ENCODE data around the gene ARHGAP15.
"Not testable (repeated sequence)": the region's sequence is repeated elsewhere in the genome, so short reads cannot be mapped to it uniquely, and the experiment has no call there.

The ARHGAP15 gene

DNA sequence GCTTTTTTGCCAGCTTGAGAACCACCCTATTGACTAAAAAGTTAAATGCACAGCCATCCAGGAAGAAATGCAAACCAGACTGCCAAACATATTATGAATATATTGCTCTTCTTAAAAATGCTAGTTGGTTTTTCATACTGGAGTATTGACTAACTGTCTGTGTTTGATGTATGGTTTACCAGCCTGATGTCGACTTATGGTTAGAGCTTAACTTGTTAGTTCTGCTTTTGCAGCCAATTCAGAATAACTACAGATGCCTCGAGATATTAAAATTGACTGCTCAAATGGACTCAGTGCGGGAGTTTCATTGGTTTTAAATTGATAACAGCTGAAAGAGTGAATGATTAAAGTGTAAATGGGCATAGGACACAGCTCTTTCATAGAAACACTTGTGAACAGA is 369.8 kb downstream of the ARHGAP15 start:
- DNase-seq = no peak

DNA sequence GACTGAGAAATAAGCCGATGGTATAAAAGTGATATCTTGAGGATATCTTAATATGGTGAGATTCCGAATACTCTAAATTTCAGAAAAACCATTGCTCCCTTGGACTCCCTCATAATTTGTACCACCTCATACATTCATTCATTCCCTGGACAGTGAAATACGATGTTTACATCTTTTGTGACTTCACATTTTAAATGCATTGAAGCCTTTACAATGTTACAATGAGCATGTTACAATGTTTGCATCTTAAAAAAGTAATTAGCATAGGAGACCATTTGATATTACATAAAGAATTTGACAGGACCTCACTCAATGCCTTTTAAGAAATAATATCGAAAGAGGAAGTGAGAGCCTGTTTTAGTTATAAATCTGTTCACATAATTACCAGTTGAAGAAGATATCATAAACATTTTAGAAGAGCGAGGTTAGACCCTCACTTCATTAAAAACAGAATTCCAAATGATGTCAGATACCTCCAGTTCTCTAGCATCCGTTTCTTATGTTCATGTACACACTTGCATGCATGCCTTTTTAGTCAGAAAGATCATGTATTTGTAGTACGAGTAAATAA is 372.0 kb downstream of the ARHGAP15 start:
- no peak for DNase-seq

DNA sequence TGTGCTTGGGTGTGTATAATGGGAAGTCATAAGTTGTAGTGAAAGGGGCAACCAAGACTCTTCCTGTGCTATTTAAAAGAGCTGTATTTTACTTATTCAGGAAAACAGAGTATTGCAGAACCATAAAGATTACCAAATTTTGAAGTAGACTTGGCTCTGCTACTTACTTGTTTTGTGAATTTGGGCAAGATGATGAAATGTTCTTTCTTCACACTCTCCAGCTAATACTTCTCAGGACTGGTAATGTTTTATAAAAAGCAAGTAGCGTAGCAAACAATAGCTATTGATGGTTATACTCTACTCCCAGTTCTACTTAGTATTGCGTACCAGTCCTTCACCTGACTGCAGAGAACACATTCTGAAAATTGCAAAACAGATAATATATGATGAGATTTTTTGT is 374.1 kb downstream of the ARHGAP15 start:
- no peak for DNase-seq

DNA sequence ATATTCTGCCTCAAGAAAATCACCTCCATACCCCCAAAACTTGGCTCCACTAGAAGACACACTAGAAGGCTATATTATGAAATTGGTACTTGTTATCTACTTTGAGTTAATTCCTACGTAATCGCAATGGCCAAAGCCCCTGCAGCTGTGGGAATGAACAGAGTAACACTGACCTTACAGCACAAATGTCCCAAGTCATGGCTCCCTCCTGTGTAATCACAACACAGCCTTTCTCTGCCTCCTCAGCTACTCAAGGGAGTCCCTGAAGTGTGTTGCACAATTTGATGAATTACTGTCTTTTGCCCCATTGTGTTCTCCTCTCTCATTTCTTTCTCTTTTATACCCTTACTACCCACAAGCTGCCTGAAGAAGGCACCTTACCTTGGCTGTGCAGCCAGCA is 375.2 kb downstream of the ARHGAP15 start:
- DNase-seq = no peak

DNA sequence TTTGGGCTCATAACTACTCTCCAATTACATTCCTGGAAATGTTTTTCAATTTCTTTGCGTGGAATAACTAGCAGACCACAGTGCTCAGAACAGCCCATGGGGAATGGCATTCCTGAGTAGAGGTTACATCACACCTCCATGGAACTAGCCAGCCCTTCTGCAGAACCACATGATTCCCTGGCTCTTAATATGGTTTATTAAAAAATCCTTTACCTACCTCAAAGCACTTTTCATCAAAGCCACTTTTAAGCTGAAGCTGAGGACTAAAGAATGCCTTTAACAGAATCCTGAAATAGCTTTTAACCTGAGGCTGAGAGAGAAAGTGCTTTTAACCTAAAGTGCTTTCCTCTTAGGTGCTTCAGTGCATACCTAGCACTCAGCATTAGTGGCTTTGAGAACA is 376.3 kb downstream of the ARHGAP15 start:
- DNase-seq = no peak

DNA sequence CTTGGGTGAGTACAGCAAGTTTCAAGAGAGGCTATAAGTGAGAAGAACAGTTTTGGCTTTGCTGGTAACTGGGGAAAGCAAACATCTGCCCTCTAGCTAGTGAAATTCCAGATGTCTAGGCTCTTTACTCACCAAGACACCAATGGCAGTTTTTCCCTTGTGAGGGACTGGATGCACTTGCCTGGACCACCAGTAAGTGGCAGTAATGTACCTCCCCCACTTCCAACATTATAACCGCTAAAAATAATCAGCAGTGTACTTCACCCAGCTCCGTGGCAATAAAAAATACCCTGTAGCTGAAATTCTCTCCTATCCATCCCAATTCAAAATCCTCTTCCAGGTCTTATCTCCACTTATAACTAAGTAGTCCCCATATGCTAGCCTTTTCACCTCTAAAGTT is 383.9 kb downstream of the ARHGAP15 start:
- DNase-seq = no peak

DNA sequence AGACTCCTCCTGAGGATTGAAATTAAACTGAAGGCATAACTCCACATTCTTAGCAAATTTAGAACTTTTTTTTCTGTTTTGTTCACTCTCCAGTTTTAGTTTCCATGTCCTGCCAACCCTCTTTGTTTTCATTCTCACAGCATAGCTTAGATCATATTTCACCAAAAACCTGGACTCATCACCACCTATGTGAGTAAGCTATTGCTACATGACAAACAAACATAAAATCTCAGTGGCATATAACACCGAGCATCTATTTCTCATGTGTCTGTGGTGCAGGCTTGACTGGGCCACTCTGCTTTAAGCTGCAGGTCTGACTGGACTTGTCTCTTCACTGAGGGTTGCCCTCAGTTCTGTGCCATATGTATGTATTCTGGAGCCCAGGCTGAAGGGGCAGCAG is 385.2 kb downstream of the ARHGAP15 start:
- no peak for DNase-seq

DNA sequence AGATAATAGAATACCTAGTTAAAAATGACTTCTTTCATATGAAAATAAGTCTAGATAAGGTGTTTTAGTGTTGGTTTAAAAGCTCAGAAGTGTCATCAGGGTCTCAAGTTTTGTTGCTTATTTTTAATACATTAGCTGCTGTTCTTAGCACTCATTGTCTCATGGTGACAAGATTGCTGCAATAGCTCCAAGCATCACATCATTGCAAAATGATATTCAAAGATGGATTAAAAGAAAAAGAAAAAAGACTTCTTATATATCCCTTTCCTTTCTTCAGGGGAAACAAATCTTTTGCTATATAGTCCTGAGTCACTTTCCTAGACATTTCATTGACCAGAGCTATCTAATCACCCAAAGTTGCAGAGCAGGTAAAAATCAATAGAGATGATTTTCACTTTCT is 386.1 kb downstream of the ARHGAP15 start:
- no peak for DNase-seq

DNA sequence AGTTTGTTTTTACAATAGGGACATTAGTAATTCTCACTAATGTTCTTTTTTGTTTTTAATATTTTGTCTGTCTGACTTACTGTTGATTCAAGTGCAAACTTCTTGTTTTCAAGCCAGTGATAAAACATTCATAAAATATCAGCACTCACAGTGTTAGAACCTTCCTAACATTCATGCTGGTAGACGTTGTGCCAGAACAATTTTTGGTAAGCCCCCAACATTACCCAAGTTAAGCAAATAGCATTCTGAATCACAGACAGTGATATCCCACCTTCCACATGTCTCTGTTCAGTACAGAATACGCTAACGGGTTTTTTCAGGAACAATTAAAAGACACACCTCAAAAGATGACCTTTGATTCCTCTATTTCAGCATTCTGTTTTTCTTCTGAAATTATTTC is 390.3 kb downstream of the ARHGAP15 start:
- DNase-seq = no peak

DNA sequence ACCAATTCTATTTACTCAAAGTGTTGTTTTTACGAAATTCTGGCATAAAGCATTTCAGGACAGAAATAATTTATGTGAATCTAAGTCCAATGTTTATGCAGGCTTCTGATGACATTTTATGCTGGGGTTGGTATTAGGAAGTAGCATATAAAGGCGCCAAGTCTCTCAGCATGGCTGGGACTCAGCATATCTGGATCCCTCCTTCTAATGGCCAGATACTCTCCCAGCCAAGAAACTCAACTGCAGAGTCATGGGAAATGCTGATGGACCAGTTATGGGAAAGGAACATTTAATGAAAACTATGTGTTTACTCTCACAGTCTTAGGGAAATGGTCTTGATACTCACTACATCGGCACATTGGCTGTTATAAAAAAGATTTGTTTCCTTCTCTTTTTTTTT is 392.2 kb downstream of the ARHGAP15 start:
- no peak for DNase-seq

DNA sequence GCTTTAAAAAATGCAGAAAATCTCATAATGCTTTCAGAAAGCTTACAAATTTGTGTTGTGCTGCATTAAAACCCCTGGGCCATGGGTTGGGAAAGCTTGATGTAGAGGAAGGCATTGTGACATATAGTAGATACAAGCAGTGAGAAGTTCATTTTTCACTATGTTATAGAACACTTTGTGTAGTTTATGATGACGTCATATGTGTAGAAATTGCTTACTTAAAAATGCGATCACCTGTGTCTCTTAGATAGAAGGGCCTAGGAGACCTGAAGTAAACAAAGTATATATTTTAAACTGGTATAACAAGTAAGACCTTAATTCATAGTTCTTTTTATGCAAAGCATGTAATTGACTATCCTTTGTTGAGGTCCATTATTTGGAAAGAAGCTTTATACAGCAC is 393.5 kb downstream of the ARHGAP15 start:
- DNase-seq = no peak

DNA sequence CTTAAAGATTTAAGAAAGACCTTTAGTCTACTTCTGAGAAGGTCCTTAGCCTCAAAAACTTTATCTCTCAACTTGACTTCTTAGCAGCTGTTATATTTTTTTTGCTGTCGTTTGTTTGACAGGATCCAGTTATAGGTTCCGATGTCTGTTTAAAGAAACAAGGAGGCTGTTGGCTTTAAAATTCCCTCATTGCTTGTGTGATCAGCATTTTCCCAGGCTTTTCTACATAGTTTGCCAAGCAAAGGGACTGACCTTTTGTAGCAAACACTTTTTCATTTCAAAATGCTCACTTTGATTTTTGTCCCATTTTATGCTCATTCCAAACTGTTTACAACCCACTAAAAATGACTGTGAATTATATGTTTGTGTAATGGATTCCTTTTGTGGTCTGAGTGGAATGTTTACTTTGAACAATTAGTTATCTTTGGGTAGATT is 394.9 kb downstream of the ARHGAP15 start:
- DNase-seq = no peak

DNA sequence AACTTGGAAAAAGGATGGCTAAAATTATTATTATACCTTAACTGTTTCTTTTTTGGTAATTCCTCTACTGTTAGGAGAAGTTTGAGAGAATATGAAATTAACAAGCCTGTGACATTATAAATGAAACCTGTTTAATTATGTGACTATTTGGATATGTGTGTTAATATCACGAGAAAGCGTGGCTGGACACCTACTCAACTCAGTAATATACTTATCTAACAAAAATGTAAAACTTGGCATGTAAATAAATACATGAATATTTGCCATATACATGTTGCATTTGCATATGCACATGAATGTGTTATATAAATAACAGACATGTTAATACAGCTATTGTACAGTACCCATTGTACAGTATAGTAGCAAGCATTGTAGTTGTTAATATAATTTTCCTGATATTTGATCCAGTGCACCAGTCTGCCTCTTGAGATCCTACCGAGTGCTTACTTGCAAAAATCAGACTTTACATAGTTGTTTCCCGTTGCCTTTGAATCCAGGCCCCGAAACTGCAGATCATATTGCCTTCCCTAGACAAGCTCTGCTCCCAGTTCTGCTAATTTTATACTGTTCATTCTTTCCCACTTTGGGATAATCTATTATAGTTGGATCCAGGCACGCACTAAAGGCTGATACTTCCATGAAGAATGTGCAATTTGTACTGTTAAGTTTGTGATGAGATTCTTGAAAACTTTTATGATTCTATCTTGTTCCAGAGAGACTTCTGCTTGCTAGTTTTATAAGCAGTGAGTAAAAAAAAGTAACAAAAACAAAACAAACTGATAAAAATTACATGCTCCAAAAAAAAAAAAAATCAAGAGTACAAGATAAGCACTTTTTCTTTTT is 395.6 kb downstream of the ARHGAP15 start:
- DNase-seq = no peak

DNA sequence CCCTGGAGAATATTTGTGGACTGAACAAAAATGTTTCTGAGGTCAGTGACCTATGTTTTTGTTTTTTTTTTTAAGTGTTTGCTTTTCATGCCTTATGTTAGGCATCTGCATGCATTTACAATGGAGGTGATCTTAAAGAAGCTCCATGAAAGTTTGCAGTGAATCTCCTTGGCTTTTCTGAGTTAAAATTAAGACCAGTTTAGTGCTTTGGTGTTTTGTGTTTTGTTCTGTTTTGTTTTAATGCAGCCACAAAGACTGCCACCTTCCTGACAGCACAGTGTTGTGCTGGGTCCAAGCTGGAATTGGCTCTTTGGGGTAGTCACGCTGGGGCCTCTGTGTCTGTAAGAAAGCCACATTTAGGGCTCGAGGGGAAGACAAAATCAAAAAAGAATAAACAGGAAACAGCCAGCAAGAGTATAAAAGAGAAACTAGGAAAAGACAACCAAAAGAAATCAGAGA is 396.2 kb downstream of the ARHGAP15 start:
- DNase-seq = no peak

DNA sequence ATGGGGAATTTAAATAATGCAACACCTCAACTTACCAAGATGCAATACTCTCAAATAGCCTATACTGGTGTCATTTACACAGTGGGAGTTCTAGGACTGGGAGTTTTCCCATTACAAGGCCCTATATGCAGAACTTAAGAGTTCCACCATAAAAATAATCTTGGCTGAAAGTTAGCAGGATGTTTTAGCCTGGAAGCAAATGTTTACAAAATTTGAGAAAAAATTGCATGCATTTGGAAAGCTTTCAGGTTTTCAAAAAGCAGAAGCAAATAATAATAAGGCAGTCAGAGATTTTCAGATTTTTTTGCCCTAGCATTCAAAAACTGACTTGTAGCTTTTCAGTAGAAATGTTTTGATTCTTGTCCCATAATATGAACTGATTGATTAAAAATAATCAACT is 397.3 kb downstream of the ARHGAP15 start:
- DNase-seq = no peak

DNA sequence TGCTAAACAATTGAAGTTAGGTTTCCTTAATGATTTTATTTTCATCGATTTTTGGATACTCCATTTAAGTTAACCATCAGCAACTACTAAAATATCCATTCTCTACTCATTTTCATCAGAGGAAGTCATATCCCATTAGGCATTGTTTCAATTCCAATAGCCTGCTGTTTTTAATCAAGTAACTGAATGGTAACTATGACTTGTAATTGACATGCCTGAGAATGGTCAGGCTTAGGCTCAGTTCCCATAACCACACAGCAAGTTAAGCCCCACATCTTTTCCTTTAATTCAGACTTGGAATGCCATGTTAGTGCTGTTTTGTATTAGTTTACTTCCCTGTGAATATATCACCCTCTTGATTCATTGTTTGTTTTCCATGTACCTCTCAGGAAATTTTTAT is 398.8 kb downstream of the ARHGAP15 start:
- DNase-seq = no peak

DNA sequence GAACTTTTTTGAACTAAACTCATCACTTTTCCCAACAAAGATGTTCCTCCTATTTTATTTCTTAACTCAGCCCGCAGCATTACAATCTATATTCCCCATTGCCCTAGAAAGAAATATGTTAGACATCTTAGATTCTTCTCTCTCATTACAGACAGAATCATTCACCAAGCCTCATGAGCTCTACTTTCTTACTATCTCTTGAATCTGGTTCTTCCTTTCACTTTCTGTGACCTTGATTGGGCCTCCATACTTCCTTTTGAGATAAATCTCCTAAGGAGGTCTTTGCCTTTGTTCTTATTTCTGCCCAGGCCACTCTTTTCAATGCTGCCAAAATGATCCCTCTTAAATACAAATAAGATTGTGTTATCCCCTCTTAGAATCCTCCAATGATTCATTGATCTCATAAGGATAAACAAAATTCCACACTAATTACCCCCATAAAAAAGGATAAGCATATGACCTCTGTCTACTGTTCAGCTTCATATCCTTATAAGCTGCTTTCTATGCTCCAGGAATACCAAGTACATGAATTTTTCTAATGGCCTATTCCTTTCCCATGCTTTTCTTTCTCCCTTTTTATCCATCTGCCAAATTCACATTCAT is 400.0 kb downstream of the ARHGAP15 start:
- DNase-seq = no peak

DNA sequence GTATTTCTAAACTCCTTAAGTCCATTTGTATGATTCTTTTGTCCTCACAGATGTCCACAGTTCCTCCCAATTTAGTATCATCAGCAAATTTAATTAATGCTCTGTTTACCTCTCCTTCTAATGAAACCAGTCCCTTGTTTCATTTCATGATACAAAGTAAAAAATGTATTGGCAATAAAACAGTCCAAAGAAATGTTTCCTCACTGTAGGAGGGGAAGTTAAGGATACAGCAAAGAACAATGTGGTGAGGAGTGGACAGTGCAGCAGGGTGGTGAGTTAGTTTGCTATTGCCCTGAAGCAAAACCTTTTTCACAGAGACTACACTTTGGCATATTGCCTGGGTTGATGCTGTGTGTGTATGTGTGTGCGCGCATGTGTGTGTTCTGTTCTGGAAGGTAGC is 401.5 kb downstream of the ARHGAP15 start:
- no peak for DNase-seq

DNA sequence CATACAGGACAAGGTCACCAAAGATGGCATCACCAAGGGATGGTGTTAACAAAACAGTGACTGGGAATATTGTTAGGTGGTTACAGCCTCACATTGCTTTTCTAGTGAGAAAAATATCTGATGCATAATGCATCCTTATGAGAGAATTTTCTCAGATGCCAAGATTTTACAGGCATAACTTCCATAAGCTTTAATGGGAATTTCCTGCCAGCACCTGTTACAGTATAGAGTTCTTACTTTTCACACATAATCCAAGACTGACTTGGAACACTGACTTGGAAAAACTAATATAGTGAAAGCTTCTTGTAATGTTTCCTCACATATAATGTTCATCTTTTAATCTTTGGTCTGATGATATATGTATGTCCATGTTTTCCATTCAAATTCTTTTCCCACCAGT is 402.8 kb downstream of the ARHGAP15 start:
- DNase-seq = no peak

DNA sequence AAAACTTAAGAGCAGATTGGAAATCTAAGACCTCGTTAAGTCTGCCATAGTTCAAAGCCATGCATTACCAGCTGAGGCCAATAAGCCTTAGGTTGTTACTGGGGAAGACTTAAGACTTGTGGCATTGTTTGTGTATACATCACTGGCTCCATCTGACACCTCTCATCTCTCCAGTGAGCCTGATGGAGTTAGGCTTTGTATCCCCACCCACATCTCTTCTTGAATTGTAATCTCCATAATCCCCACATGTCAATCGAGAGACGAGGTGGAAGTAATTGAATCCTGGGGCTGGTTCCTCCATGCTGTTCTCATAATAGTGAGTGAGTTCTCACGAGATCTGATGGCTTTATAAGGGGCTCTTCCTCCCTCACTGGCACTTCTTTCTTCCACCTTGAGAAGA is 404.6 kb downstream of the ARHGAP15 start:
- DNase-seq = no peak

DNA sequence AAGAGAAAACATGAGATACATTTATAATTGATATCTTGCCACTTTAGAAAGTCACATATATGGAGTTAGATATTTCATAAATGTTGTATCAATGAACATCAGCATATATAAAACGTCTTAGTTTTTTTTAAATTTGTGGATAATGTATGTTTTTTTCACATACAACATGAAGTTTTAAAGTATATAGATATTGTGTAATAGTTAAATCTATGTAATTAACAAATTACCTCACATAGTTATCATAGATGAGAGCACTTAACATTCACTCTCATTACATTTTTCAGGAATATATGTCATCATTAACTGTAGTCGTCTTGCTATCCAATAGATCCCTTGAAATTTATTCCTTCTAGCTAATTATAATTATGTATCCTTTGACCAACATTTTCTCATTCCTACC is 406.6 kb downstream of the ARHGAP15 start:
- no peak for DNase-seq

DNA sequence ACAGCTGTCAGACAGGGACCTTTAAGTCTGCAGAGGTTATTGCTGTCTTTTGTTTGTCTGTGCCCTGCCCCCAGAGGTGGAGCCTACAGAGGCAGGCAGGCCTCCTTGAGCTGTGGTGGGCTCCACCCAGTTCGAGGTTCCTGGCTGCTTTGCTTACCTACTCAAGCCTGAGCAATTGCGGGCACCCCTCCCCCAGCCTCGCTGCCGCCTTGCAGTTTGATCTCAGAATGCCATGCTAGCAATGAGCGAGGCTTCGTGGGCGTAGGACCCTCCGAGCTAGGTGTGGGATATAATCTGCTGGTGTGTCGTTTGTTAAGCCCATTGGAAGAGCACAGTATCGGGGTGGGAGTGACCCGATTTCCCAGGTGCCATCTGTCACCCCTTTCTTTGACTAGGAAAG is 412.7 kb downstream of the ARHGAP15 start:
- DNase-seq = not testable (repeated sequence)

DNA sequence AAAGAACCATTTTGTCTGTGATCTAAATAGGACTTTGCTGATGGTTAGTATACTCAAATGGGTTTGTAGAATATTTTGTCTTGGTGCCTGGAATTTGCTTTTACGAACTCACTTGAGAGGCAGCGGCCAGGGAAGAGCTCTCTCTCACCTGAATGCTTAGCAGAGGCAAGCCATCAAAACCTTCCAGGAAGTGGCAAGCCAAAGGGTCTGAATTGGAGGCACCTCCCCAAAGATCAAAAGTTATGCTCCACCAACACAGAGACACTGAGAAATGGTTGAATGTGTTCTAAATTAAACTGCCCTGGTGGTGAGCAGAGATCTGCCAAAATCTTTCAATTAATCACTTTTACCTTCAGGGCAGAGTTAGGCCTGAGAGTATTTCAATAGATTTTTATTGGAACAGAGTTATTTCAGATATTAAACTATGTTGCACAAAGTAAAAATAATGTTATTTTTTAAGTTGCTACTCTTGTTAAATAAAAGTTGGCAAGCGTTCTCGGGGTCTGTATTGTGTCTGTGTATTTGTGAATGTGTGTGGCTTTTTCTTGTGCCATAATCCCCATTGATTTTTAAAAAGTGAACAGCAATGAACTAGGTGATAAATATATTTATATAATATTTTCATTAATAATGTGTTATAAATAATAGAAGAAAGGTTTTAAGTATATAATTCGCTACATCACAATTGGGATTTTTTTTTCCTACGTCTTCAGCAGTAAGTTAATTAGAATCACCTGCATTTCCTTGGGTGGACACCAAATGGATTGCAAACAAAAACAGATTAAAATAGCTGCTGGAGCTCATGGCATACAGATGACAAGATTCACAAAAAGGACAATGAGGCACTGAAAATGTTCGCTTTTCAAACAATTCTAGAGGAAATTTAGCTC is 416.1 kb downstream of the ARHGAP15 start:
- no peak for DNase-seq

DNA sequence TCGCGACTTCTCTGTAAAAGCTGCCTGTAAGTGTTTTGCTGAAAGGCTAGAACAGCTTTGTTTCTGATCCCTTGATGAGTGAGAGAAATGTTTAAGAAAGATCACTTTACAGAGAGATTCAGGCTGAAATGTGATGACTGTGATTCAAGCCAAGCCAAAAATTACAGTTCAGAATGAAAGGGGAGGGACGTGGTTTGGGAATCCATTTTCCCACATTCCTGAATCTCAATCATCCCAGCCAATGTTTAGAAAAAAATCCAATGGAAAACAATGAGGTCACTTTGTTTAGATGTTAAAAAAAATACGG is 416.7 kb downstream of the ARHGAP15 start:
- DNase-seq = no peak

Data from DMS153 (cell line).